GM23248 (cell line): ENCODE data around the gene TNIP1.

Experiments
- EZH2 ChIP-seq: fragments of 200-600 bp; sonication (generic); IDR thresholded peaks from 2 replicates; pipeline ENCODE4 v1.6.1; 2018; ENCODE audit warnings: antibody characterized with exemption, mild to moderate bottlenecking; ENCODE audit not compliant: insufficient read depth, poor library complexity, severe bottlenecking
- EZH2phosphoT487 ChIP-seq: fragments of 200-600 bp; sonication (generic); IDR thresholded peaks from 2 replicates; pipeline ENCODE4 v1.6.1; 2018; ENCODE audit warnings: antibody characterized with exemption, moderate library complexity, mild to moderate bottlenecking, low read depth; ENCODE audit not compliant: insufficient read depth

DNA sequence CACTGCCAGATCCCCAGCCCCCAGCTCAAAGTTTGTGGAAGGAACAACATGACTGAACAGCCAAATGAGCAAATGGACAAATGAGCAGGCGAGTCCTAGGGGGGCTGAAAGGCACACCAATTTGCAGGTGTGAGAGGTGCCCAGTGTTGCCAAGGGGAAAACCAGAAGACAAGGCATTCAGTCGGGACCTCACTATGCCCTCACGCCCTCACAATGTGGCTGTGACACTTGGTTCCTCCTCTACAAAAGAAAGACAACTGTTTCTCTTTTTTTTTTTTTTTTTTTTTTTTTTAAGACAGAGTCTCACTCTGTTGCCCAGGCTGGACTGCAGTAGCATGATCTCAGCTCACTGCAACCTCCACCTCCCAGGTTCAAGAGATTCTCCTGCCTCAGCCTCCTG is 28.0 kb downstream of the TNIP1 start:
- TF ChIP-seq EZH2phosphoT487 (no peak), EZH2 (no peak)
